Naive thymus-derived CD4-positive, alpha-beta T cell (primary cell): ENCODE measurements around the gene PTPRR. TPM values are rescaled to one million over a fixed set of nuclear protein-coding genes. Genes with fewer than 3 reads are reported as not detected.

Experiments used
- ATAC-seq: fragments of 150-1000 bp; cut with Tn5 transposase; 2 replicates; pipeline ENCODE4 v1.10.0; 2021; ENCODE audit warnings: mild to moderate bottlenecking, moderate library complexity
- CTCF ChIA-PET: fragments of 350-600 bp; sonication (Branson Sonifier 250); formaldehyde crosslinking; loops from one replicate; lab custom pipeline; 2021; ENCODE audit warnings: antibody characterized with exemption; lab: Charles Lee
- POLR2A ChIA-PET: fragments of 350-600 bp; sonication (Branson Sonifier 250); formaldehyde crosslinking; loops from one replicate; lab custom pipeline; 2021; ENCODE audit warnings: antibody characterized with exemption, inconsistent platforms; lab: Charles Lee
- DNase-seq, 9 donors: peaks; one replicate each; pipeline versions ENCODE4 v3.0.0 to v3.0.0-alpha.2; 2020 to 2022; ENCODE audit warnings: mixed read lengths in 1 of 9
- H3K27ac ChIP-seq: one replicate; pipeline ENCODE4 v1.7.0; 2013; ENCODE audit warnings: mild to moderate bottlenecking, low read depth, low read length, moderate library complexity
- H3K27me3 ChIP-seq, 2 donors: one replicate each; pipeline ENCODE4 v1.7.0; 2013; ENCODE audit warnings: low read length in 2 of 2, mild to moderate bottlenecking in 2 of 2, moderate library complexity in 2 of 2; ENCODE audit not compliant: control insufficient read depth in 2 of 2, insufficient read depth in 2 of 2
- H3K36me3 ChIP-seq, 3 experiments: 1 replicate in 2 of 3; 2 replicates in 1 of 3; pipeline ENCODE4 v1.7.0; 2013; ENCODE audit warnings: low read length in 3 of 3, mild to moderate bottlenecking in 3 of 3, moderate library complexity in 1 of 3; ENCODE audit not compliant: insufficient read depth in 3 of 3, control insufficient read depth in 2 of 3
- H3K4me1 ChIP-seq, 2 donors: one replicate each; pipeline ENCODE4 v1.7.0; 2013; ENCODE audit warnings: low read length in 2 of 2, mild to moderate bottlenecking in 2 of 2, moderate library complexity in 1 of 2; ENCODE audit not compliant: control insufficient read depth in 2 of 2, insufficient read depth in 2 of 2
- H3K4me3 ChIP-seq: 2 replicates; pipeline ENCODE4 v1.7.0; 2013; ENCODE audit warnings: mild to moderate bottlenecking, low read length
- H3K9me3 ChIP-seq, 3 experiments: 1 replicate in 2 of 3; 2 replicates in 1 of 3; pipeline ENCODE4 v1.7.0; 2013; ENCODE audit warnings: low read length in 3 of 3; ENCODE audit not compliant: control insufficient read depth in 2 of 3
- H3K27ac Mint-ChIP-seq, 9 donors: one replicate each; pipeline ENCODE4 v1.8.0; 2020 to 2022; ENCODE audit warnings: mixed read lengths in 9 of 9, mild to moderate bottlenecking in 8 of 9, moderate library complexity in 5 of 9, inconsistent platforms in 2 of 9
- H3K27me3 Mint-ChIP-seq, 5 donors: one replicate each; pipeline ENCODE4 v1.8.0; 2021 to 2022; ENCODE audit warnings: mixed read lengths in 5 of 5, mild to moderate bottlenecking in 1 of 5
- H3K36me3 Mint-ChIP-seq, 5 donors: one replicate each; pipeline ENCODE4 v1.8.0; 2020 to 2022; ENCODE audit warnings: mixed read lengths in 5 of 5, mild to moderate bottlenecking in 3 of 5, inconsistent platforms in 1 of 5
- H3K4me1 Mint-ChIP-seq, 7 donors: one replicate each; pipeline ENCODE4 v1.8.0; 2020 to 2022; ENCODE audit warnings: mixed read lengths in 7 of 7, mild to moderate bottlenecking in 3 of 7, inconsistent platforms in 1 of 7
- H3K4me3 Mint-ChIP-seq, 10 donors: one replicate each; pipeline ENCODE4 v1.8.0; 2020 to 2022; ENCODE audit warnings: mild to moderate bottlenecking in 10 of 10, mixed read lengths in 10 of 10, moderate library complexity in 6 of 10, inconsistent platforms in 2 of 10
- H3K9me3 Mint-ChIP-seq, 11 donors: one replicate each; pipeline ENCODE4 v1.8.0; 2020 to 2022; ENCODE audit warnings: mixed read lengths in 11 of 11, mild to moderate bottlenecking in 4 of 11, inconsistent platforms in 1 of 11, moderate library complexity in 1 of 11
- intact Hi-C, 2 donors: fragments of 100-400 bp; cut with micrococcal nuclease; formaldehyde crosslinking; loops; one replicate each; pipeline ENCODE4 v1.15.1; 2023
- polyA plus RNA-seq, 2 donors: library from polyadenylated mRNA; unstranded; fragments of 300-500 nt; fragmentation: Illumina TruSeq; gene quantifications; one replicate each; pipeline ENCODE4 v1.2.3, GENCODE V29; 2021
- total RNA-seq, 6 experiments: library from RNA in 5 of 6; stranded (reverse) in 5 of 6; gene quantifications; 1 replicate in 5 of 6; 2 replicates in 1 of 6; pipeline ENCODE4 v1.2.3 and lab custom pipeline; 2021 to 2026

Gene PTPRR
- total and polyA plus RNA-seq, 7 experiments from 2014 or later, result not detected

- ATAC-seq (no peak), DNase-seq (no peak)
- intact Hi-C loops, result no loop called here
- H3K4me1 Mint-ChIP-seq, result peaks cover 0 to 4% (median 2%) of the 10 kb centered on the region in 7 donors
- peaks cover 0 to 3% (median 0%) of the 10 kb centered on the region in 11 donors for H3K9me3 Mint-ChIP-seq
- H3K4me3 ChIP-seq, result no peak overlapping the region
- H3K27me3 Mint-ChIP-seq, result peaks cover 25 to 50% (median 27%) of the 10 kb centered on the region in 5 donors
- no peaks in the 10 kb centered on the region for H3K36me3 Mint-ChIP-seq
- no peak overlapping the region for H3K4me3 Mint-ChIP-seq
- no peak overlapping the region for H3K27ac Mint-ChIP-seq
- H3K36me3 ChIP-seq, result no peaks in the 10 kb centered on the region
- no peaks in the 10 kb centered on the region for H3K27me3 ChIP-seq
- H3K9me3 ChIP-seq, result no peaks in the 10 kb centered on the region
- no peak overlapping the region for H3K27ac ChIP-seq
- ChIA-PET POLR2A (no interaction called here), CTCF (no interaction called here)
- H3K4me1 ChIP-seq, result no peaks in the 10 kb centered on the region
Measured at GRCh38 chr12:70615174-70615866, 305.2 kb downstream of the PTPRR start.

DNA sequence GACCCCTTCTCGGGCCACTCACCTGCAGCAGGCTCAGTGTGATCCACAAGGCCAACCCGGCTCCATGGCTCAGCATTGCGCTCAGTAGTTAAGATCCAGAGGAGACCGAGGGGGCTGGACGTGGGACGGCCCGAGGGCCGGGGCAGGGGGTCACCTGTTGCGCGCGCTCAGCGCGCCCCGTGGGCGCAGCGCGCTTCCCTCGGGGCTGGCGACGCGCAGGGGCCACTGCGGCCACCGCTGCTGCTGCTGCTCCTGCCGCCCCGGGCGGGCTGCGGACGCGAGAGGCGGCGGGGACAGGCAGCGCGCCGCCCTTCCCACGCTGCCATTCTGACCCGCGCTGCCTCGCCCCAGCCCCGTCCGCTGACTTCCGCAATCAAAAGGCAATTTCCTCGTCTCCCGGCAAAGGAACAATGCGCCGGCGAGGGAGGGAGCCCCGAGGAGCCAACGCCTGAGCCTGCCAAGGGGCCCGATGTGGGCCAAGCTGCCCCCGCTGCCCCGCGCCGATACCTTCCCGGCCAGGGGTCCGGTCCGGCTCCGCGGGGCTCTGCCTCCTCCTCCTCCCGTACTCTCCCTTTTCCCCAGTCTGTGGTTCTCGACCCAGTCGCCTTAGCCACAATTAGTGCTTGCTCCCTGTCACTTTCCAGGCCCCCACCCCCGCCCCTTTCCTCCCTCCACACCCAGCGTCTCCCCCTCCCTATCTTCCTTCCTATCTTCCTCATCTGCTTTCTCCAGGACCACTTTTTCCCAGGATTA, 310.6 kb downstream of the PTPRR start:
- CTCF ChIA-PET, result no interaction called here
- ATAC-seq (peak; percentile 46), DNase-seq (peak in 1 of 9 donors; percentile 19)
- Histone ChIP-seq H3K36me3 (no peaks in the 10 kb centered on the region), H3K4me3 (no peak overlapping the region), H3K4me1 (no peaks in the 10 kb centered on the region), H3K27ac (no peak overlapping the region), H3K9me3 (no peaks in the 10 kb centered on the region), H3K27me3 (peaks cover 0 to 5% of the 10 kb centered on the region in 2 donors)
- Mint-ChIP-seq H3K9me3 (peaks cover 0 to 4% (median 0%) of the 10 kb centered on the region in 11 donors), H3K36me3 (no peaks in the 10 kb centered on the region), H3K27ac (no peak overlapping the region), H3K4me3 (peak overlapping the region in 8 of 10 donors; percentile 5 to 67 (median 42)), H3K4me1 (peaks cover 0 to 14% (median 5%) of the 10 kb centered on the region in 7 donors), H3K27me3 (peaks cover 54 to 65% (median 59%) of the 10 kb centered on the region in 5 donors)
- POLR2A ChIA-PET, result no interaction called here
- intact Hi-C loops, result no loop called here

DNA sequence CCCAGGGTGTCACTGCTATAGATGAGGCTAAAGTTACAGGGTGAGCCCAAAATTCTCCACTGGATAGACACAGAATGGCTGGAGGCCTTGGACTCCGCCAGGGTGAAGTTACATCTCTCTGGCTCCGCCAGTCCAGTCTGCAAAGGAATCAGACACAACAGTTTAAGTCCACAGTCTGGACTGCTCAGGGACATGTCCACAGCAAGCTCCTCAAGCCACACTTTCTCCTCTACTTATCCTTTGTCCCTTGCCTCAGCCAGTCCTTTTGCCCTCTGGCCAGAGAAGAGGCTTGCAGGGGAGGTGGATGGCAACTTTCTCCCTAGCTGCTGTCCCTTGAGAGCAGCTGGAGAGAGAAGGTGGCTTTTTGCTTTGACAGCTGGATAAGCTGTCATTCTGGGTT, 311.3 kb downstream of the PTPRR start:
- Mint-ChIP-seq H3K27ac (no peak overlapping the region), H3K4me3 (peak overlapping the region in 4 of 10 donors; percentile 26 to 49 (median 30)), H3K36me3 (no peaks in the 10 kb centered on the region), H3K4me1 (peaks cover 0 to 14% (median 5%) of the 10 kb centered on the region in 7 donors), H3K9me3 (peaks cover 0 to 4% (median 0%) of the 10 kb centered on the region in 11 donors), H3K27me3 (peaks cover 55 to 62% (median 59%) of the 10 kb centered on the region in 5 donors)
- Histone ChIP-seq H3K36me3 (no peaks in the 10 kb centered on the region), H3K27me3 (peaks cover 0 to 5% of the 10 kb centered on the region in 2 donors), H3K4me3 (no peak overlapping the region), H3K27ac (no peak overlapping the region), H3K4me1 (no peaks in the 10 kb centered on the region), H3K9me3 (no peaks in the 10 kb centered on the region)
- DNase-seq (no peak), ATAC-seq (no peak)
- ChIA-PET POLR2A (no interaction called here), CTCF (no interaction called here)
- intact Hi-C loops, result no loop called here

DNA sequence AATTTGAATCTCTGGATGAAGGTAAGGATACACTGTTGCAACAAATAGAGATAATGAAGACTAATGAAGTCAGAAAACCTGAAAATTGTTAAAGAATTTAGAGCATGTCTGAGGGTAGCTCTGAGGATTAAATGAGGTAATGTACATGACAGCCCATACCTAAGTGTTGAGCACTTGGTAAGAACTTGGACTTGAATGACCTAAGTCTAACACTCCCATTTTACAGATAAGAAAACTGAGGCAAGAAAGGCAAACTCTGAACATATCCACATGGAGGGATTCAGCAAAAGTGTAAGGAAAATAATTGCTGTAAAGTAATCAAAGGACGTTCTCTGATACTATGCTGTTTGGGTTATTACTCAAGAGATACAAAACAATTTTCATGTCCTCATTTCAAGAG, 312.4 kb downstream of the PTPRR start:
- Mint-ChIP-seq H3K27me3 (peaks cover 47 to 59% (median 52%) of the 10 kb centered on the region in 5 donors), H3K27ac (no peak overlapping the region)
- CTCF ChIA-PET, result no interaction called here

GRCh38 chr12:70607107-70607506, 313.4 kb downstream of the PTPRR start:
- H3K36me3 ChIP-seq, result no peaks in the 10 kb centered on the region
- peaks cover 0 to 4% (median 0%) of the 10 kb centered on the region in 11 donors for H3K9me3 Mint-ChIP-seq
- H3K27ac Mint-ChIP-seq, result no peak overlapping the region
- no peak overlapping the region for H3K4me3 Mint-ChIP-seq
- H3K27ac ChIP-seq, result no peak overlapping the region
- no peaks in the 10 kb centered on the region for H3K36me3 Mint-ChIP-seq
- peaks cover 0 to 5% of the 10 kb centered on the region in 2 donors for H3K27me3 ChIP-seq
- no peak for DNase-seq
- CTCF ChIA-PET, result no interaction called here
- H3K9me3 ChIP-seq, result no peaks in the 10 kb centered on the region
- peaks cover 42 to 65% (median 49%) of the 10 kb centered on the region in 5 donors for H3K27me3 Mint-ChIP-seq
- H3K4me1 ChIP-seq, result no peaks in the 10 kb centered on the region
- ATAC-seq, result no peak
- intact Hi-C loops, result no loop called here
- POLR2A ChIA-PET, result no interaction called here
- peaks cover 0 to 14% (median 5%) of the 10 kb centered on the region in 7 donors for H3K4me1 Mint-ChIP-seq
- H3K4me3 ChIP-seq, result no peak overlapping the region

More for the DNA sequence above, 312.4 kb downstream of the PTPRR start:
- Mint-ChIP-seq H3K4me3 (no peak overlapping the region), H3K36me3 (no peaks in the 10 kb centered on the region), H3K4me1 (peaks cover 0 to 14% (median 5%) of the 10 kb centered on the region in 7 donors), H3K9me3 (peaks cover 0 to 4% (median 0%) of the 10 kb centered on the region in 11 donors)
- no peak overlapping the region for H3K27ac ChIP-seq
- H3K9me3 ChIP-seq, result no peaks in the 10 kb centered on the region
- no peaks in the 10 kb centered on the region for H3K4me1 ChIP-seq
- intact Hi-C loops, result no loop called here
- ATAC-seq (no peak), DNase-seq (no peak)
- peaks cover 0 to 5% of the 10 kb centered on the region in 2 donors for H3K27me3 ChIP-seq
- H3K36me3 ChIP-seq, result no peaks in the 10 kb centered on the region
- H3K4me3 ChIP-seq, result no peak overlapping the region
- POLR2A ChIA-PET, result no interaction called here

DNA sequence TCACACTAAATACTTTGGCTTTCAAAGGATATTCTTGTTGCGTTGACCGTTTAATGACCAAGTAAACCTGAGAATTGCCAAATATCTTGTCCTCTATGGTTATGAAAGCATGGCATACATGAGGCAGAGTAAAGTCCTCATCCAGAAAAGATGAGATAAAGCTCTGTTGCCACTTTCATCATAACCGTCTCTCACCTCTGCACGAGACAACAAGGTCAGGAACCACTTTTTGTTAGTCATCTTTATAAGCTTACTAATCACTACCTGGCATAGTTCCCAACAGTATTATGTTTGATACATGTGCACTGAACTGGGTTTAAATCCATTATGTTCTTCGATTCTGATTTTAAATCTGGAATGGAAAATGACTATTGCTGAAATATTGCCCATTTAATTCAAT, 314.6 kb downstream of the PTPRR start:
- H3K27ac ChIP-seq, result no peak overlapping the region
- no peaks in the 10 kb centered on the region for H3K36me3 ChIP-seq
- no peaks in the 10 kb centered on the region for H3K36me3 Mint-ChIP-seq
- no peak overlapping the region for H3K27ac Mint-ChIP-seq
- H3K4me1 ChIP-seq, result no peaks in the 10 kb centered on the region
- ChIA-PET CTCF (interaction anchor here (0.9 kb wide), 1 partner anchor 123 kb away, joined by 3 read pairs; no protein-coding TSS in a partner anchor), POLR2A (no interaction called here)
- H3K27me3 Mint-ChIP-seq, result peaks cover 38 to 58% (median 41%) of the 10 kb centered on the region in 5 donors
- H3K4me1 Mint-ChIP-seq, result peaks cover 0 to 14% (median 5%) of the 10 kb centered on the region in 7 donors
- DNase-seq, result no peak
- peaks cover 0 to 4% (median 0%) of the 10 kb centered on the region in 11 donors for H3K9me3 Mint-ChIP-seq
- no peak overlapping the region for H3K4me3 Mint-ChIP-seq
- ATAC-seq, result no peak
- H3K27me3 ChIP-seq, result peaks cover 0 to 5% of the 10 kb centered on the region in 2 donors
- H3K4me3 ChIP-seq, result no peak overlapping the region
- H3K9me3 ChIP-seq, result no peaks in the 10 kb centered on the region
- intact Hi-C loops, result no loop called here
